CD4-positive, alpha-beta T cell treated with Interleukin-15 for 1 hour (primary cell): ENCODE measurements around the gene FGD4.

ENCODE experiments used
- DNase-seq: peaks from one replicate; pipeline ENCODE4 v3.0.0-alpha.2; 2020

The FGD4 gene

DNA sequence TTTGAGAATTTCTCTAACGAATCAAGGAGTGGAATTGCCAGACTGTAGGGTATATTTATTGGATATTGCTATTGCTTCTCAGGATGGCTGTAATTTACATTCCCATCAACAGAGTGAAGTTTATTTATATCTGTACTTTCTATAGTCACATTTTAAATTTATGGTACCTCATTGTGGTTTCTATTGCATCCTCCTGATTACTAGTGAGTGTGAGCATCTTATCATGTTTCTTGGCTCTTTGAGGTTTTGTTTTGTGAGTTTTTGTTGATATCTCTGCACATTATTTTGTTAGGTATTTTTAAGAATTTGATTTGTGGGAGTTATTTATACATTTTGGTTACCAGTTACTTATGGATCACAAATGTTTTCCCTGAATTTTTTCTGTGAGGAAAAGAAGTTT, 293.7 kb downstream of the FGD4 start:
- DNase-seq: no peak
